MM.1S (cell line): ENCODE results near the gene PTP4A1.

Experiments used
- DNase-seq: peaks from one replicate; pipeline ENCODE4 v3.0.0-alpha.2; 2015
- H2AFZ ChIP-seq: fragments of 300-600 bp; sonication (generic); 2 replicates; pipeline ENCODE4 v1.6.0; 2016; ENCODE audit warnings: antibody characterized with exemption, low read length
- H3F3A ChIP-seq: fragments of 300-600 bp; sonication (generic); 2 replicates; pipeline ENCODE4 v1.6.1; 2016; ENCODE audit warnings: mild to moderate bottlenecking, antibody characterized with exemption, low read length, moderate library complexity, mixed read lengths; ENCODE audit not compliant: insufficient read depth
- H3K27ac ChIP-seq: fragments of 300-600 bp; sonication (generic); 2 replicates; pipeline ENCODE4 v1.5.1; 2016; ENCODE audit warnings: mild to moderate bottlenecking, low read length
- H3K27me3 ChIP-seq: fragments of 300-600 bp; sonication (generic); replicated peaks from 2 replicates; pipeline ENCODE4 v1.6.0; 2016; ENCODE audit warnings: low read length; ENCODE audit not compliant: insufficient read depth
- H3K36me3 ChIP-seq: fragments of 300-600 bp; sonication (generic); replicated peaks from 2 replicates; pipeline ENCODE4 v1.6.1; 2016; ENCODE audit warnings: mild to moderate bottlenecking, low read length, mixed read lengths; ENCODE audit not compliant: insufficient read depth
- H3K4me1 ChIP-seq: fragments of 300-600 bp; sonication (generic); 2 replicates; pipeline ENCODE4 v1.6.1; 2016; ENCODE audit warnings: low read length, mixed read lengths
- H3K4me2 ChIP-seq: fragments of 300-600 bp; sonication (generic); 2 replicates; pipeline ENCODE4 v1.6.0; 2016; ENCODE audit warnings: low read depth, low read length
- H3K4me3 ChIP-seq: fragments of 300-600 bp; sonication (generic); 2 replicates; pipeline ENCODE4 v1.5.1; 2016; ENCODE audit warnings: low read length, mixed read lengths
- H3K79me2 ChIP-seq: fragments of 300-600 bp; sonication (generic); 2 replicates; pipeline ENCODE4 v1.6.1; 2016; ENCODE audit warnings: mixed run types, low read length, mixed read lengths
- H3K9ac ChIP-seq: fragments of 300-600 bp; sonication (generic); 2 replicates; pipeline ENCODE4 v1.6.1; 2016; ENCODE audit warnings: low read length, mixed read lengths
- H3K9me2 ChIP-seq: fragments of 300-600 bp; sonication (generic); replicated peaks from 2 replicates; pipeline ENCODE4 v1.6.1; 2016; ENCODE audit warnings: mild to moderate bottlenecking, low read length, mixed read lengths; ENCODE audit not compliant: insufficient read depth
- H3K9me3 ChIP-seq: fragments of 300-600 bp; sonication (generic); replicated peaks from 2 replicates; pipeline ENCODE4 v1.6.1; 2016; ENCODE audit warnings: mild to moderate bottlenecking, low read length, mixed read lengths; ENCODE audit not compliant: insufficient read depth
- H4K20me1 ChIP-seq: fragments of 300-600 bp; sonication (generic); 2 replicates; pipeline ENCODE4 v1.6.1; 2016; ENCODE audit warnings: mild to moderate bottlenecking, low read length, moderate library complexity, mixed read lengths; ENCODE audit not compliant: insufficient read depth
- EZH2 ChIP-seq: fragments of 300-600 bp; sonication (generic); optimal IDR thresholded peaks from 2 replicates; pipeline ENCODE3; 2017; ENCODE audit warnings: low read depth, mild to moderate bottlenecking, antibody characterized with exemption, low read length, mixed read lengths
- EZH2phosphoT487 ChIP-seq: fragments of 300-600 bp; sonication (generic); IDR thresholded peaks from 2 replicates; pipeline ENCODE4 v1.6.1; 2018; ENCODE audit warnings: antibody characterized with exemption, low read length
- TF ChIP-seq, protein P1 (sequence below): fragments of 300-600 bp; sonication (generic); IDR thresholded peaks from 2 replicates; pipeline ENCODE4 v1.5.1; 2016; ENCODE audit warnings: antibody characterized with exemption, low read length, mixed read lengths

PTP4A1 gene

DNA sequence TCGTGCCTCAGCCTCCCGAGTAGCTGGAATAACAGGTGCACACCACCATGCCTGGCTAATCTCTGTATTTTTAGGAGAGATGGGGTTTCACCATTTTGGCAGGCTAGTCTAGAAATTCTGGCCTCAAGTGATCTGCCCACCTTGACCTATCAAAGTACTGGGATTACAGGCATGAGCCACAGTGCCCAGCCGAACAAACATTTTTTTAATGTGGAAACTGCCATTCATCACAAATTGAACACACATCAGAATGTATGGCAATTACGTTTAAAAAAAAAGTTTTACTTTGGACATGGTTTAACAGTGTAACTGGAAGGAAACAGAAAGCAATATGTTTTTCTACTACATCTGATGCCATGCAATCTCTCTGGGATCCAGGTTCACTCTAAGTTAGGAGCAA, 38.3 kb upstream of the PTP4A1 start:
- H3K79me2 ChIP-seq: no peaks in the 10 kb centered on the region
- no peaks in the 10 kb centered on the region for H3K27me3 ChIP-seq
- H3K9me2 ChIP-seq: no peaks in the 10 kb centered on the region
- DNase-seq: no peak
- no peaks in the 10 kb centered on the region for H4K20me1 ChIP-seq
- H3K9ac ChIP-seq: no peak overlapping the region
- no peak overlapping the region for H3K27ac ChIP-seq
- TF ChIP-seq EZH2 (no peak), EZH2phosphoT487 (no peak)
- TF ChIP-seq, protein P1, sequence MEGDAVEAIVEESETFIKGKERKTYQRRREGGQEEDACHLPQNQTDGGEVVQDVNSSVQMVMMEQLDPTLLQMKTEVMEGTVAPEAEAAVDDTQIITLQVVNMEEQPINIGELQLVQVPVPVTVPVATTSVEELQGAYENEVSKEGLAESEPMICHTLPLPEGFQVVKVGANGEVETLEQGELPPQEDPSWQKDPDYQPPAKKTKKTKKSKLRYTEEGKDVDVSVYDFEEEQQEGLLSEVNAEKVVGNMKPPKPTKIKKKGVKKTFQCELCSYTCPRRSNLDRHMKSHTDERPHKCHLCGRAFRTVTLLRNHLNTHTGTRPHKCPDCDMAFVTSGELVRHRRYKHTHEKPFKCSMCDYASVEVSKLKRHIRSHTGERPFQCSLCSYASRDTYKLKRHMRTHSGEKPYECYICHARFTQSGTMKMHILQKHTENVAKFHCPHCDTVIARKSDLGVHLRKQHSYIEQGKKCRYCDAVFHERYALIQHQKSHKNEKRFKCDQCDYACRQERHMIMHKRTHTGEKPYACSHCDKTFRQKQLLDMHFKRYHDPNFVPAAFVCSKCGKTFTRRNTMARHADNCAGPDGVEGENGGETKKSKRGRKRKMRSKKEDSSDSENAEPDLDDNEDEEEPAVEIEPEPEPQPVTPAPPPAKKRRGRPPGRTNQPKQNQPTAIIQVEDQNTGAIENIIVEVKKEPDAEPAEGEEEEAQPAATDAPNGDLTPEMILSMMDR: no peak
- H3K4me3 ChIP-seq: no peak overlapping the region
- H3F3A ChIP-seq: no peaks in the 10 kb centered on the region
- no peaks in the 10 kb centered on the region for H3K36me3 ChIP-seq
- no peak overlapping the region for H3K4me2 ChIP-seq
- no peaks in the 10 kb centered on the region for H3K9me3 ChIP-seq
- H3K4me1 ChIP-seq: no peaks in the 10 kb centered on the region
- H2AFZ ChIP-seq: no peak overlapping the region

DNA sequence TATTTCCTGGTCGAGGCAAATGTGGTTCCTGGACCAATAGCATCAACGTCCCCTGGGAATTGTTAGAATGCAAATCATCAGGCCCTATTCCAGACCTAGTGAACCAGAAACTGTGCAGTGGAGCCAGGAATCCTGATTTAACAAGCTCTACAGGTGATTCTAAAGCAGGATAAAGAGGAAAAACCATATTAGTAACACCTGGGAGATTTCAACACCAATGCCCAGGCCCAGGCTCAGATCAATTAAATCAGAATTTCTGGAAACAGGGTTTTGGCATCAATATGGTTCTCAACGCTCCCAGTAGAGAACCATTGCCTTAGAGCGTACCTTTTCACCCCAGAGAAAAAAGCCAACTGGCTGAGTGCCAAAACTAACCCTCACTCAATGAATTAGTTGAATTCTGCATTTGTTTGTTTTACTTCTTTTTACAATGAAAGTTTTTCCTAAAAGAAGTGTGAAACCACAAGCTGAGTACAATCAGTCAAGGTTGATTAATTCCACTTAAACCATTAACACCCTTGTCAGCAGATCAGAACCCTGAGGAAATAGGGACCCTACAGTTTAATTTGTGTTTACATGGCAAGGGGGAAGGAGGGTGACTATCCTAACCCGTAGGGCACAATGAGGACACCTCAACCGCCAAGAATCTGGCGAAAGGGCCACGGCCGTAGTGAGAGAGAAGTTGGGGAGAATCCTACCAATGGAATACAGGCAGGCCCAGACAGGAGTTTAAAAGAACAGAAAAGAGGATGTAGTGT, 34.9 kb upstream of the PTP4A1 start:
- Histone ChIP-seq H3K27ac (no peak overlapping the region), H3K4me1 (no peaks in the 10 kb centered on the region), H3K4me3 (no peak overlapping the region), H3K27me3 (no peaks in the 10 kb centered on the region), H3K9me3 (no peaks in the 10 kb centered on the region), H3K9ac (no peak overlapping the region), H2AFZ (no peak overlapping the region), H3K36me3 (no peaks in the 10 kb centered on the region), H3K79me2 (no peaks in the 10 kb centered on the region), H3F3A (no peaks in the 10 kb centered on the region), H3K4me2 (no peak overlapping the region), H4K20me1 (no peaks in the 10 kb centered on the region), H3K9me2 (no peaks in the 10 kb centered on the region)
- TF ChIP-seq EZH2phosphoT487: no peak
- no peak for TF ChIP-seq EZH2
- TF ChIP-seq, protein P1: no peak
- no peak for DNase-seq

DNA sequence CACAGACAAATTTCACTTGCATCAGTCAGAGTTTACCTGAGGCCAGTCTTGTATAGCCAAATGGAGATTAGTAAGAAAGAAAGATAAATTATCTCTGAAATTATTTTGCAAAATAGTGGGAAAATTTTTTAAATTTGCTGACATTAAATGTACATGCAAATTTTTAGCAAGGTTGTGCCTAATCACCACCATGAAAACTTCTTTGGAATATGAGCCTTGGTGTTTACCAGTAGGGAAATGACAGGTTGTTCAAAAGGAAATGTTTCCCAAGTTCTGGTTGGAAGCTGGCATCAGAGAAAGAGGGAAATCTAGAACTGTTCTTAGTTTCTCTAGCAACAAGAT, 34.4 kb upstream of the PTP4A1 start:
- no peaks in the 10 kb centered on the region for H3K4me1 ChIP-seq
- H3K4me2 ChIP-seq: no peak overlapping the region
- no peaks in the 10 kb centered on the region for H3K9me2 ChIP-seq
- no peaks in the 10 kb centered on the region for H3K36me3 ChIP-seq
- no peaks in the 10 kb centered on the region for H3F3A ChIP-seq
- no peak for TF ChIP-seq EZH2phosphoT487
- TF ChIP-seq EZH2: no peak
- TF ChIP-seq, protein P1: no peak
- no peak overlapping the region for H2AFZ ChIP-seq
- H4K20me1 ChIP-seq: no peaks in the 10 kb centered on the region
- no peak overlapping the region for H3K9ac ChIP-seq
- H3K79me2 ChIP-seq: no peaks in the 10 kb centered on the region
- DNase-seq: no peak
- H3K9me3 ChIP-seq: no peaks in the 10 kb centered on the region
- no peak overlapping the region for H3K4me3 ChIP-seq
- no peaks in the 10 kb centered on the region for H3K27me3 ChIP-seq
- H3K27ac ChIP-seq: no peak overlapping the region
